GM12878 (cell line): ENCODE measurements around the gene LMO3. TPM values are rescaled to one million over a fixed set of nuclear protein-coding genes. Genes with fewer than 3 reads are reported as not detected.

Experiments used
- ATAC-seq: fragments of 200-7000 bp; cut with Tn5 transposase; 3 replicates; pipeline ENCODE4 v1.9.1; 2020; ENCODE audit warnings: mild to moderate bottlenecking, moderate library complexity
- Bru-seq: library from RNA; stranded (reverse); fragments of 400-500 nt; gene quantifications from one replicate; lab custom pipeline; 2021; lab: Mats Ljungman, UMichigan
- BruChase-seq, 2 experiments: library from RNA; stranded (reverse); fragments of 400-500 nt; gene quantifications; one replicate each; lab custom pipeline; 2021; lab: Mats Ljungman, UMichigan
- BruUV-seq: library from RNA; stranded (reverse); fragments of 400-500 nt; replicated peaks from 2 replicates; lab custom pipeline; 2021; lab: Mats Ljungman, UMichigan
- CTCF ChIA-PET: fragments of 300-600 bp; sonication (Branson Sonifier 250); formaldehyde crosslinking; extraction: SDS; loops from one replicate; lab custom pipeline; 2021; ENCODE audit warnings: inconsistent platforms; lab: Yijun Ruan, JAX
- POLR2A ChIA-PET: fragments of 350-600 bp; formaldehyde crosslinking; extraction: SDS; loops from one replicate; lab custom pipeline; 2021; ENCODE audit warnings: inconsistent platforms; lab: Charles Lee
- RAD21 ChIA-PET: fragments of 300-600 bp; sonication (Branson Sonifier 250); formaldehyde crosslinking; loops from one replicate; lab custom pipeline; 2023; ENCODE audit warnings: antibody characterized with exemption; ENCODE audit not compliant: unreplicated experiment; lab: Charles Lee
- SMC1A ChIA-PET: fragments of 300-600 bp; sonication (Branson Sonifier 250); formaldehyde crosslinking; loops from one replicate; lab custom pipeline; 2023; ENCODE audit not compliant: unreplicated experiment, uncharacterized antibody; lab: Charles Lee
- DNase-seq: peaks from one replicate; pipeline ENCODE4 v3.0.0-alpha.2; 2011; ENCODE audit warnings: low read depth, low spot score
- FAIRE-seq: peaks from 3 replicates; lab custom pipeline; 2011; peaks lifted over from hg19 to GRCh38; lab: Jason Lieb, UNC
- H2AFZ ChIP-seq: 2 replicates; pipeline ENCODE4 v1.6.0; 2011; ENCODE audit warnings: low read depth, low read length, control low read depth; ENCODE audit not compliant: control insufficient read depth
- H3K27ac ChIP-seq: 2 replicates; pipeline ENCODE4 v1.5.1; 2011; ENCODE audit warnings: control low read depth; ENCODE audit not compliant: control insufficient read depth, insufficient read depth
- H3K27me3 ChIP-seq, 2 experiments: replicated peaks in 1 of 2; 2 replicates each; pipeline versions ENCODE4 v1.6.0 to v1.6.1; 2011; ENCODE audit warnings: low read length in 1 of 2; ENCODE audit not compliant: control insufficient read depth in 2 of 2, insufficient read depth in 2 of 2
- H3K36me3 ChIP-seq, 2 experiments: 2 replicates each; pipeline ENCODE4 v1.5.1; 2011; ENCODE audit warnings: low read length in 1 of 2; ENCODE audit not compliant: control insufficient read depth in 2 of 2, insufficient read depth in 2 of 2
- H3K4me1 ChIP-seq: 2 replicates; pipeline ENCODE4 v1.6.1; 2011; ENCODE audit warnings: mild to moderate bottlenecking, low read length, moderate library complexity, mixed read lengths; ENCODE audit not compliant: control insufficient read depth, insufficient read depth
- H3K4me2 ChIP-seq: 2 replicates; pipeline ENCODE4 v1.6.0; 2011; ENCODE audit warnings: control low read depth; ENCODE audit not compliant: control insufficient read depth, insufficient read depth
- H3K4me3 ChIP-seq: fragments of 200-600 bp; sonication (generic); 2 replicates; pipeline ENCODE4 v1.5.1; 2016
- H3K79me2 ChIP-seq: 2 replicates; pipeline ENCODE4 v1.6.0; 2011; ENCODE audit warnings: low read length; ENCODE audit not compliant: control insufficient read depth, insufficient read depth
- H3K9ac ChIP-seq: 2 replicates; pipeline ENCODE4 v1.8.0; 2011; ENCODE audit warnings: low read length, control low read depth, mixed read lengths; ENCODE audit not compliant: control insufficient read depth, insufficient read depth
- H3K9me3 ChIP-seq: replicated peaks from 3 replicates; pipeline ENCODE4 v1.5.1; 2011; ENCODE audit warnings: mild to moderate bottlenecking, low read length; ENCODE audit not compliant: control insufficient read depth, insufficient read depth
- H4K20me1 ChIP-seq: 2 replicates; pipeline ENCODE4 v1.6.0; 2011; ENCODE audit not compliant: control insufficient read depth, insufficient read depth
- ATF2 ChIP-seq: IDR thresholded peaks from 2 replicates; pipeline ENCODE4 v1.6.1; 2012; ENCODE audit warnings: low read length, inconsistent platforms
- BCL11A ChIP-seq: IDR thresholded peaks from 2 replicates; pipeline ENCODE4 v1.6.1; 2011; ENCODE audit warnings: low read depth, low read length
- CUX1 ChIP-seq: IDR thresholded peaks from 2 replicates; pipeline ENCODE4 v1.6.1; 2012; ENCODE audit warnings: improper control_type of control experiment, low read depth, low read length; ENCODE audit not compliant: insufficient replicate concordance
- FOS ChIP-seq: IDR thresholded peaks from 3 replicates; pipeline ENCODE4 v1.6.1; 2011; ENCODE audit warnings: borderline replicate concordance; ENCODE audit not compliant: insufficient read length; ENCODE audit errors: extremely low read depth
- HSF1 ChIP-seq: fragments of 150-350 bp; IDR thresholded peaks from 2 replicates; pipeline ENCODE4 v1.6.1; 2014; ENCODE audit warnings: mild to moderate bottlenecking, low read depth, low read length
- JUND ChIP-seq: IDR thresholded peaks from 2 replicates; pipeline ENCODE4 v1.6.1; 2012; ENCODE audit warnings: low read depth, mild to moderate bottlenecking, low read length, improper control_type of control experiment, moderate library complexity
- MYB ChIP-seq: fragments of 150-350 bp; IDR thresholded peaks from 2 replicates; pipeline ENCODE4 v1.6.1; 2014; ENCODE audit warnings: mild to moderate bottlenecking, low read depth, low read length, borderline replicate concordance
- NBN ChIP-seq: fragments of 450-650 bp; IDR thresholded peaks from 2 replicates; pipeline ENCODE4 v1.6.1; 2016
- POU2F2 ChIP-seq: IDR thresholded peaks from 3 replicates; pipeline ENCODE4 v1.6.1; 2011; ENCODE audit warnings: low read depth, mild to moderate bottlenecking, low read length, borderline replicate concordance
- RELA ChIP-seq: fragments of 450-650 bp; IDR thresholded peaks from 2 replicates; pipeline ENCODE4 v1.8.0; 2014; ENCODE audit warnings: borderline replicate concordance; ENCODE audit not compliant: partially characterized antibody
- RFX5 ChIP-seq: IDR thresholded peaks from 2 replicates; pipeline ENCODE4 v1.6.1; 2011; ENCODE audit warnings: low read depth, low read length, improper control_type of control experiment
- STAT3 ChIP-seq: IDR thresholded peaks from 2 replicates; pipeline ENCODE4 v1.6.1; 2011; ENCODE audit warnings: low read depth, low read length, improper control_type of control experiment
- YY1 ChIP-seq: IDR thresholded peaks from 2 replicates; pipeline ENCODE4 v1.6.1; 2011; ENCODE audit warnings: low read depth, mild to moderate bottlenecking, low read length
- ZNF622 ChIP-seq: fragments of 450-650 bp; IDR thresholded peaks from 2 replicates; pipeline ENCODE4 v1.6.1; 2017; ENCODE audit warnings: mild to moderate bottlenecking, inconsistent platforms
- WGBS: methylation state at CpG from one replicate; pipeline ENCODE4 v1.1.6; 2016; ENCODE audit warnings: low lambda C conversion rate; ENCODE audit not compliant: insufficient replicate concordance, insufficient coverage; ENCODE audit errors: missing lambda C conversion rate; 5-methylcytosine and 5-hydroxymethylcytosine counted together
- in situ Hi-C: fragments of 300-500 bp; cut with MboI; formaldehyde crosslinking; loops from 9 replicates; pipeline ENCODE4 v1.14.3; 2018; ENCODE audit warnings: mixed read lengths
- intact Hi-C: fragments of 100-400 bp; cut with micrococcal nuclease; formaldehyde crosslinking; loops from one replicate; pipeline ENCODE4 v1.14.2; 2022; ENCODE audit not compliant: unreplicated experiment
- long read RNA-seq, 2 experiments: library from polyadenylated mRNA; unstranded; transcript quantifications; one replicate each; pipeline ENCODE4 v2.0.0, GENCODE V29; 2019 to 2020
- polyA minus RNA-seq, 3 experiments: library from RNA; depleted of rRNA, polyadenylated mRNA; stranded (reverse); fragments of >200 nt; gene quantifications; 2 replicates each; pipeline ENCODE4 v1.2.3, GENCODE V29; 2011
- polyA plus RNA-seq, 11 experiments: library from polyadenylated mRNA; depleted of rRNA in 4 of 11; unstranded in 6 of 11; stranded (reverse) in 5 of 11; fragments of >200 nt; fragmentation: Nextera tagmentation in 4 of 11; fragmentation: Illumina TruSeq in 1 of 11; extraction: Ambion mirVana in 4 of 11; extraction: Trizol in 1 of 11; gene quantifications; 1 replicate in 1 of 11; 2 replicates in 10 of 11; pipeline versions ENCODE4 v1.2.1 to v1.2.3, GENCODE V29; 2011 to 2016; ENCODE audit warnings: inconsistent platforms in 2 of 11, missing spikeins in 2 of 11, low read depth in 1 of 11
- total RNA-seq, 4 experiments: library from RNA; depleted of rRNA in 3 of 4; stranded (reverse); fragments of >200 nt in 3 of 4; fragmentation: Illumina TruSeq in 1 of 4; extraction: Trizol in 1 of 4; gene quantifications; 2 replicates each; pipeline versions ENCODE4 v1.2.1 to v1.2.3, GENCODE V29; 2013 to 2021

LMO3 gene
- 5.5 and 5.7 TPM in 2 replicates for total RNA-seq (2013; cell fraction: nucleolus; rRNA removed)
- 1.4 and 1.8 TPM in 2 replicates for total RNA-seq (2014; rRNA removed)
- total RNA-seq (2014; rRNA removed; fragmentation: Illumina TruSeq; extraction: Trizol): 2.1 and 2.6 TPM in 2 replicates
- 1.6 and 2.0 TPM in 2 replicates for total RNA-seq (2021)
- 0.31 TPM for polyA plus RNA-seq (2011; ENCODE audit: low read depth)
- polyA plus RNA-seq (2011; rRNA removed): 13.5 and 18.5 TPM in 2 replicates
- polyA plus RNA-seq (2011; cell fraction: cytosol; rRNA removed): 6.7 and 11.1 TPM in 2 replicates
- 11.7 and 16.3 TPM in 2 replicates for polyA plus RNA-seq (2011; cell fraction: nucleus; rRNA removed)
- polyA plus RNA-seq (2012): 0.96 and 1.7 TPM in 2 replicates
- polyA plus RNA-seq (2014; fragmentation: Illumina TruSeq; extraction: Trizol): 2.4 and 3.9 TPM in 2 replicates
- 1 to 10 TPM; 1.8 to 2.0 TPM for polyA plus RNA-seq (2014; fragmentation: Nextera tagmentation; extraction: Ambion mirVana)
- 1.5 and 2.9 TPM in 2 replicates for polyA plus RNA-seq (2014; rRNA removed)
- 1 to 10 TPM; 1.6 to 1.7 TPM for polyA plus RNA-seq (2016; fragmentation: Nextera tagmentation; extraction: Ambion mirVana)
- polyA minus RNA-seq (2011; rRNA and poly(A)+ RNA removed): 19.8 and 29.1 TPM in 2 replicates
- 4.4 and 8.0 TPM in 2 replicates for polyA minus RNA-seq (2011; cell fraction: cytosol; rRNA and poly(A)+ RNA removed)
- polyA minus RNA-seq (2011; cell fraction: nucleus; rRNA and poly(A)+ RNA removed): 26.6 and 32.1 TPM in 2 replicates
- Bru-seq, nascent RNA: percentile 67 among the genes with signal in this experiment
- percentile 67 among the genes with signal in this experiment for BruChase-seq, experiment 1, labeled RNA remaining after a 6-hour chase
- BruChase-seq, experiment 2, labeled RNA remaining after a 2-hour chase: percentile 76 among the genes with signal in this experiment
- long read RNA-seq, experiment 1, partial matches to known transcripts: 7 of 18 reads
- long read RNA-seq, experiment 1, other reads (novel, unspliced or antisense): 11 of 18 reads
- long read RNA-seq, experiment 2, partial matches to known transcripts: 32 of 57 reads
- long read RNA-seq, experiment 2, other reads (novel, unspliced or antisense): 22 of 57 reads

GRCh38 chr12:16606117-16606200 is at the start of gene LMO3:
Gene LMO3 (minus strand): TSS chr12:16606162. CDS start chr12:16600860, 5,302 bp downstream.
- peak within 1 kb of the TSS; percentile 34; the same call in 1 of the 2 replicates for H3K4me3 ChIP-seq
- H4K20me1 ChIP-seq: no peaks in the 10 kb centered on the region
- ChIA-PET POLR2A (interaction anchor here (0.6 to 1.6 kb wide), 5 partner anchors 9 to 227 kb away, joined by 3 to 4 read pairs (median 3); no protein-coding TSS in a partner anchor), SMC1A (interaction anchor here (0.7 to 10.4 kb wide), 14 partner anchors 6 to 247 kb away, joined by 3 to 121 read pairs (median 4); no protein-coding TSS in a partner anchor), CTCF (interaction anchor here (0.6 to 1.6 kb wide), 5 partner anchors 10 to 223 kb away, joined by 3 to 5 read pairs (median 3); no protein-coding TSS in a partner anchor), RAD21 (interaction anchor here (0.9 to 2.6 kb wide), 10 partner anchors 10 to 82 kb away, joined by 3 to 16 read pairs (median 4); no protein-coding TSS in a partner anchor)
- FAIRE-seq (no peak), DNase-seq (no peak), ATAC-seq (no peak)
- peaks cover 4% of the 10 kb centered on the region; the same call in 1 of the 2 replicates for H3K4me1 ChIP-seq
- WGBS: 0% methylated on average over 2 of the region's 2 CpGs
- H3K27me3 ChIP-seq: peaks cover 0 to 2% of the 10 kb centered on the region in 2 experiments; a peak in 2 of 4 replicates
- no peaks in the 10 kb centered on the region for H3K36me3 ChIP-seq
- H2AFZ ChIP-seq: peak within 1 kb of the TSS; percentile 42
- no peak within 1 kb of the TSS for H3K9ac ChIP-seq
- no peaks in the 10 kb centered on the region for H3K79me2 ChIP-seq
- peak within 1 kb of the TSS; percentile 50 for H3K4me2 ChIP-seq
- BruUV-seq: no TSS peak
- H3K27ac ChIP-seq: no peak within 1 kb of the TSS
- in situ Hi-C loops: no loop called here
- H3K9me3 ChIP-seq: no peaks in the 10 kb centered on the region
- intact Hi-C loops: no loop called here
- TF ChIP-seq RELA (no peak), JUND (no peak), RFX5 (no peak), NBN (no peak), BCL11A (no peak), CUX1 (no peak), ZNF622 (no peak), FOS (no peak), ATF2 (no peak), MYB (no peak), POU2F2 (no peak), YY1 (no peak), STAT3 (no peak), HSF1 (no peak)
